IMR-90 (cell line): ENCODE results near the gene PGD. TPM values are rescaled to one million over a fixed set of nuclear protein-coding genes. Genes with fewer than 3 reads are reported as not detected.

ENCODE experiments used
- ATAC-seq: fragments of 200-7000 bp; cut with Tn5 transposase; 2 replicates; pipeline ENCODE4 v1.9.1; 2020; ENCODE audit warnings: low read depth, mild to moderate bottlenecking, moderate library complexity
- BruUV-seq: library from RNA; stranded (reverse); fragments of 400-500 nt; replicated peaks from 2 replicates; lab custom pipeline; 2021; lab: Mats Ljungman, UMichigan
- CTCF ChIA-PET: fragments of 300-600 bp; formaldehyde crosslinking; extraction: SDS; loops from one replicate; lab custom pipeline; 2021; ENCODE audit warnings: antibody characterized with exemption; lab: Yijun Ruan, JAX
- POLR2A ChIA-PET: fragments of 300-600 bp; sonication (Branson Sonifier 250); formaldehyde crosslinking; loops from one replicate; lab custom pipeline; 2022; ENCODE audit warnings: antibody characterized with exemption; ENCODE audit not compliant: unreplicated experiment; lab: Charles Lee
- DNase-seq: peaks from one replicate; pipeline ENCODE4 v3.0.0; 2013
- H2AFZ ChIP-seq: replicated peaks from 2 replicates; pipeline ENCODE3; 2013; ENCODE audit warnings: low read length, mild to moderate bottlenecking; ENCODE audit not compliant: poor library complexity
- H2AK5ac ChIP-seq: 2 replicates; pipeline ENCODE4 v1.6.1; 2013; ENCODE audit warnings: low read depth, low read length, inconsistent platforms
- H2AK9ac ChIP-seq: replicated peaks from 2 replicates; pipeline ENCODE3; 2013; ENCODE audit warnings: mild to moderate bottlenecking, low read depth, low read length, moderate library complexity; ENCODE audit not compliant: poor library complexity
- H2BK120ac ChIP-seq: 2 replicates; pipeline ENCODE4 v1.6.1; 2013; ENCODE audit warnings: low read depth, low read length, inconsistent platforms
- H2BK15ac ChIP-seq: 3 replicates; pipeline ENCODE4 v1.6.1; 2013; ENCODE audit warnings: low read depth, low read length, inconsistent platforms
- H2BK20ac ChIP-seq: 2 replicates; pipeline ENCODE4 v1.6.1; 2013; ENCODE audit warnings: low read depth, mild to moderate bottlenecking, inconsistent platforms, low read length, moderate library complexity
- H2BK5ac ChIP-seq: 2 replicates; pipeline ENCODE4 v1.6.1; 2013; ENCODE audit warnings: mild to moderate bottlenecking, low read depth, low read length, inconsistent platforms; ENCODE audit not compliant: poor library complexity, severe bottlenecking
- H3K14ac ChIP-seq: replicated peaks from 2 replicates; pipeline ENCODE4 v1.6.1; 2013; ENCODE audit warnings: low read depth, low read length, inconsistent platforms
- H3K18ac ChIP-seq: 2 replicates; pipeline ENCODE4 v1.6.1; 2013; ENCODE audit warnings: low read depth, low read length, control low read depth
- H3K23ac ChIP-seq: 2 replicates; pipeline ENCODE4 v1.6.1; 2013; ENCODE audit warnings: low read depth, low read length, inconsistent platforms
- H3K27ac ChIP-seq: 2 replicates; pipeline ENCODE4 v1.5.1; 2013; ENCODE audit warnings: mild to moderate bottlenecking, control low read depth, low read length; ENCODE audit not compliant: insufficient read depth
- H3K27me3 ChIP-seq: 2 replicates; pipeline ENCODE4 v1.6.1; 2013; ENCODE audit warnings: low read length; ENCODE audit not compliant: control insufficient read depth, insufficient read depth
- H3K36me3 ChIP-seq: 2 replicates; pipeline ENCODE4 v1.6.1; 2013; ENCODE audit warnings: low read length, mixed read lengths; ENCODE audit not compliant: control insufficient read depth, insufficient read depth
- H3K4ac ChIP-seq: 2 replicates; pipeline ENCODE4 v1.6.1; 2013; ENCODE audit warnings: low read depth, low read length, inconsistent platforms
- H3K4me1 ChIP-seq: 2 replicates; pipeline ENCODE4 v1.6.1; 2013; ENCODE audit warnings: low read length, mixed read lengths; ENCODE audit not compliant: control insufficient read depth, insufficient read depth
- H3K4me2 ChIP-seq: 2 replicates; pipeline ENCODE4 v1.6.1; 2013; ENCODE audit warnings: low read depth, mild to moderate bottlenecking, control low read depth, low read length, moderate library complexity
- H3K4me3 ChIP-seq: 2 replicates; pipeline ENCODE4 v1.5.1; 2013; ENCODE audit warnings: low read depth, mild to moderate bottlenecking, control low read depth, low read length, moderate library complexity; ENCODE audit not compliant: insufficient read depth
- H3K56ac ChIP-seq: 2 replicates; pipeline ENCODE4 v1.6.1; 2013; ENCODE audit warnings: low read length, inconsistent platforms; ENCODE audit not compliant: insufficient read depth; ENCODE audit errors: extremely low read depth
- H3K79me1 ChIP-seq, 2 experiments: 2 replicates each; pipeline ENCODE4 v1.6.1; 2013; ENCODE audit warnings: low read length in 2 of 2, inconsistent platforms in 1 of 2, low read depth in 1 of 2
- H3K9ac ChIP-seq: 2 replicates; pipeline ENCODE4 v1.6.1; 2013; ENCODE audit warnings: low read depth, low read length, control low read depth
- H3K9me1 ChIP-seq: 2 replicates; pipeline ENCODE4 v1.6.1; 2013; ENCODE audit warnings: low read length, inconsistent platforms; ENCODE audit not compliant: insufficient read depth
- H3K9me3 ChIP-seq: 2 replicates; pipeline ENCODE4 v1.6.1; 2013; ENCODE audit warnings: low read length; ENCODE audit not compliant: control insufficient read depth, insufficient read depth
- H4K20me1 ChIP-seq: 2 replicates; pipeline ENCODE4 v1.6.1; 2013; ENCODE audit warnings: low read length, inconsistent platforms; ENCODE audit not compliant: insufficient read depth
- H4K5ac ChIP-seq: 2 replicates; pipeline ENCODE4 v1.6.1; 2013; ENCODE audit warnings: mild to moderate bottlenecking, low read depth, low read length, control low read depth
- H4K8ac ChIP-seq, 2 experiments: 2 replicates each; pipeline ENCODE4 v1.6.1; 2013; ENCODE audit warnings: low read depth in 2 of 2, low read length in 2 of 2, control low read depth in 1 of 2, inconsistent platforms in 1 of 2
- H4K91ac ChIP-seq: 2 replicates; pipeline ENCODE4 v1.6.1; 2013; ENCODE audit warnings: low read depth, low read length, inconsistent platforms; ENCODE audit not compliant: insufficient read depth
- RFX5 ChIP-seq: IDR thresholded peaks from 2 replicates; pipeline ENCODE4 v1.8.0; 2012; ENCODE audit warnings: low read depth, mild to moderate bottlenecking, low read length, moderate library complexity
- WGBS, 2 experiments: methylation state at CpG; one replicate each; pipeline versions ENCODE4 v1.1.5 to v1.1.7; 2013; ENCODE audit warnings: missing lambda C conversion rate in 2 of 2; ENCODE audit not compliant: insufficient read length in 1 of 2; ENCODE audit errors: extremely low coverage in 2 of 2; 5-methylcytosine and 5-hydroxymethylcytosine counted together
- dilution Hi-C: fragments of 300-500 bp; cut with HindIII; formaldehyde crosslinking; loops from one replicate; pipeline ENCODE4 v1.14.3; 2018; ENCODE audit warnings: low sequenced_read_pairs; ENCODE audit not compliant: unreplicated experiment
- in situ Hi-C: fragments of 300-500 bp; cut with MboI; formaldehyde crosslinking; loops from 3 replicates; pipeline ENCODE4 v1.14.3; 2019; ENCODE audit warnings: low sequenced_read_pairs, inconsistent platforms, mixed read lengths
- intact Hi-C: fragments of 100-400 bp; cut with micrococcal nuclease; formaldehyde crosslinking; loops from 2 replicates; pipeline ENCODE4 v1.10.0; 2022
- polyA plus RNA-seq, 3 experiments: library from polyadenylated mRNA; depleted of rRNA; stranded (reverse); fragments of >200 nt; gene quantifications; 2 replicates each; pipeline ENCODE4 v1.2.3, GENCODE V29; 2012; ENCODE audit warnings: low replicate concordance in 1 of 3
- total RNA-seq: library from RNA; depleted of rRNA; stranded (reverse); fragments of >200 nt; gene quantifications from 2 replicates; pipeline ENCODE4 v1.2.3, GENCODE V29; 2012

PGD gene
- total and polyA plus RNA-seq, 2 of the 4 experiments (the other 2 are of a cell fraction) = 118 to 216 TPM

- intact Hi-C loops = no loop called here
- no TSS peak for BruUV-seq
- POLR2A ChIA-PET = no interaction called here
- H3K4me2 ChIP-seq = no peak overlapping the region
- no CpG with 5 or more reads among the region's 1 CpG for WGBS, 2 experiments
- dilution Hi-C loops = no loop called here
- no peak overlapping the region for H4K91ac ChIP-seq
- H2BK120ac ChIP-seq = 0 out of 2 replicates have a peak overlapping the region, but pooled peaks have one; percentile 13
- H3K27me3 ChIP-seq = no peaks in the 10 kb centered on the region
- H2AK9ac ChIP-seq = no peak overlapping the region
- DNase-seq = no peak
- no peaks in the 10 kb centered on the region for H4K20me1 ChIP-seq
- no peak for ATAC-seq
- peaks cover 5% of the 10 kb centered on the region for H3K4me1 ChIP-seq
- no peaks in the 10 kb centered on the region for H3K79me1 ChIP-seq
- no peak for TF ChIP-seq RFX5
- no peak overlapping the region for H3K56ac ChIP-seq
- no peak overlapping the region for H3K14ac ChIP-seq
- H3K23ac ChIP-seq = no peak overlapping the region
- peaks cover 6% of the 10 kb centered on the region for H3K9me1 ChIP-seq
- no peak overlapping the region for H2BK15ac ChIP-seq
- no peak overlapping the region for H3K4me3 ChIP-seq
- CTCF ChIA-PET = no interaction called here
- no peak overlapping the region for H2AK5ac ChIP-seq
- H3K27ac ChIP-seq = no peak overlapping the region
- no peak overlapping the region for H2BK20ac ChIP-seq
- no peak overlapping the region for H3K18ac ChIP-seq
- in situ Hi-C loops = no loop called here
- H2AFZ ChIP-seq = no peak overlapping the region
- no peak overlapping the region for H3K9ac ChIP-seq
- no peak overlapping the region for H4K8ac ChIP-seq
- H2BK5ac ChIP-seq = no peak overlapping the region
- no peak overlapping the region for H4K5ac ChIP-seq
- H3K36me3 ChIP-seq = peaks cover 4% of the 10 kb centered on the region
- no peaks in the 10 kb centered on the region for H3K9me3 ChIP-seq
- no peak overlapping the region for H3K4ac ChIP-seq
Observed at GRCh38 chr1:10360045-10360444, 38.8 kb upstream of the PGD start.
